Adrenal gland (tissue), 5 donors: ENCODE results near the gene TMEM235.

Experiments used
- CTCF ChIP-seq, 6 experiments: fragments of 450-650 bp in 4 of 6; fragments of 200-600 bp in 2 of 6; sonication (generic) in 1 of 6; IDR thresholded peaks; 1 replicate in 5 of 6; 2 replicates in 1 of 6; pipeline versions ENCODE4 v1.5.1 to v1.8.0; 2016 to 2021; ENCODE audit warnings: antibody characterized with exemption in 6 of 6, mild to moderate bottlenecking in 2 of 6, moderate library complexity in 1 of 6
- POLR2A ChIP-seq, 2 donors: fragments of 450-650 bp; IDR thresholded peaks; one replicate each; pipeline ENCODE4 v1.6.1; 2017; ENCODE audit warnings: antibody characterized with exemption in 2 of 2, mild to moderate bottlenecking in 2 of 2, moderate library complexity in 1 of 2
- donor health status: DM: no; HTN: no; CAD: no.

- no peak for TF ChIP-seq CTCF (IDR thresholded peaks at IDR 0.05)
- TF ChIP-seq POLR2A (IDR thresholded peaks at IDR 0.05) = no peak
These were observed 6.1 kb downstream of the TMEM235 start for GRCh38 chr17:78237401-78238012.
